IPS-20b (cell line): ENCODE results near the gene OR9Q1.
"Not testable (repeated sequence)": the region's sequence is repeated elsewhere in the genome, so short reads cannot be mapped to it uniquely, and the experiment has no call there.

Source experiments
- H3K27ac ChIP-seq: one replicate; pipeline ENCODE4 v1.5.1; 2013; ENCODE audit warnings: low read length
- H3K27me3 ChIP-seq: 2 replicates; pipeline ENCODE4 v1.6.1; 2013; ENCODE audit warnings: mild to moderate bottlenecking, low read length, inconsistent platforms; ENCODE audit not compliant: insufficient read depth
- H3K36me3 ChIP-seq: 2 replicates; pipeline ENCODE4 v1.6.1; 2013; ENCODE audit warnings: low read depth, mild to moderate bottlenecking, inconsistent platforms, low read length, moderate library complexity; ENCODE audit not compliant: insufficient read depth
- H3K4me1 ChIP-seq: 2 replicates; pipeline ENCODE4 v1.6.1; 2013; ENCODE audit warnings: mild to moderate bottlenecking, control low read depth, inconsistent platforms, low read length, moderate library complexity; ENCODE audit not compliant: insufficient read depth
- H3K4me3 ChIP-seq: 2 replicates; pipeline ENCODE4 v1.5.1; 2013; ENCODE audit warnings: mild to moderate bottlenecking, low read length, inconsistent platforms
- H3K9ac ChIP-seq: 2 replicates; pipeline ENCODE4 v1.6.1; 2013; ENCODE audit warnings: low read depth, mild to moderate bottlenecking, inconsistent platforms, low read length, moderate library complexity
- H3K9me3 ChIP-seq: 2 replicates; pipeline ENCODE4 v1.6.1; 2013; ENCODE audit warnings: mild to moderate bottlenecking, low read depth, low read length, inconsistent platforms; ENCODE audit not compliant: insufficient read depth

Gene OR9Q1

GRCh38 chr11:58199271-58199670, 175.6 kb downstream of the OR9Q1 start:
- H3K9me3 ChIP-seq, result peaks cover 16% of the 10 kb centered on the region

GRCh38 chr11:58204042-58204441, 180.4 kb downstream of the OR9Q1 start, which contains the start of gene OR1S2:
TSS of gene OR1S2 (minus strand) at chr11:58204142. CDS start at chr11:58204142, 0 bp downstream.
- H3K9ac ChIP-seq, result no peak within 1 kb of the TSS
- no peak within 1 kb of the TSS for H3K27ac ChIP-seq
- H3K27me3 ChIP-seq, result no peaks in the 10 kb centered on the region
- H3K4me1 ChIP-seq, result no peaks in the 10 kb centered on the region
- H3K4me3 ChIP-seq, result no peak within 1 kb of the TSS
- no peaks in the 10 kb centered on the region for H3K36me3 ChIP-seq
- no peaks in the 10 kb centered on the region for H3K9me3 ChIP-seq

More at GRCh38 chr11:58199271-58199670, 175.6 kb downstream of the OR9Q1 start:
- H3K4me3 ChIP-seq, result no peak overlapping the region
- H3K9ac ChIP-seq, result no peak overlapping the region
- H3K27ac ChIP-seq, result no peak overlapping the region
- no peaks in the 10 kb centered on the region for H3K27me3 ChIP-seq
- H3K36me3 ChIP-seq, result no peaks in the 10 kb centered on the region
- no peaks in the 10 kb centered on the region for H3K4me1 ChIP-seq

DNA sequence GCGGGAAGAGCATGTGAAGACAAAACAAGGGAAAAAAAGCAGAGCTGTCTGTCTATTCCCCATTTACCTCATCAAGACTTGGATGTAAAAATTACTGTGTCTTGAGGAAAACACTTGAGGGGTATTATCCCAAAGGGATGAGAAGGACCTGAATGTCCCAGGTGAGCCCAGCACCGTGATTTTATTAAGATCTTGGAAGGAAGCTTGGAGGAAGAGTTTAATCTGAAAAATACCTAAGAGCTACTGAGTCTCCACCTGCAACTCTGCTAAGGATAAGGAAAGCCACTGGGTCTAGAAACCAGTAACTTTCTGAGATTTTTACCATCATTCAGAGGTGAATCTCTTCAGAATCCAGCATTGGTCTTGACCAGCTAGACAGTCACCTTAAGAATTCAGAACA, 188.7 kb downstream of the OR9Q1 start, which contains the start of gene OR1S1:
TSS of gene OR1S1 (plus strand) at position 301 of the 400 bp plus-strand sequence.
- H3K27me3 ChIP-seq, H3K4me3 ChIP-seq, H3K27ac ChIP-seq, H3K36me3 ChIP-seq, H3K9me3 ChIP-seq, H3K4me1 ChIP-seq, H3K9ac ChIP-seq: not testable (repeated sequence)

DNA sequence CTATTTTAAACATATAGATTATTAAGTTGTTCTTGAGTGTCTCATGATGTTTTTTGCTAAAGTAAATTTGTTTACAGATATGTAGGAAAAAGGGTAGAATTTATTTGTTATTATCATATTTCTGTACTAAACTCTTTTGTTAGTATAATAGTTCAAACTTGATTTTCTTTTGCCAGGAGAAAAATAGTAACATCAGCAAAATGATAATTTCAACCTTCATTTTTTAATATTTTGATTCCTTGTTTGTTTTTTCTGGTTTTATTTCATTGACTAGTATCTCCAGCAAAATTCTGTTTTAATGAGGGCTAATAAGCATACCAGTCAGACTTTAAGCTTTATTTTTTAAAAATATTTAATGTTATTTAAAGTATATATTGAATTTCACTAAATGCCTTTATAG, 192.8 kb downstream of the OR9Q1 start:
- Histone ChIP-seq H3K9ac (no peak overlapping the region), H3K9me3 (no peaks in the 10 kb centered on the region)

GRCh38 chr11:58222721-58223120, 199.0 kb downstream of the OR9Q1 start:
- no peaks in the 10 kb centered on the region for H3K27me3 ChIP-seq
- H3K36me3 ChIP-seq, result no peaks in the 10 kb centered on the region
- H3K9ac ChIP-seq, result no peak overlapping the region
- H3K4me3 ChIP-seq, result no peak overlapping the region
- H3K9me3 ChIP-seq, result no peaks in the 10 kb centered on the region
- no peaks in the 10 kb centered on the region for H3K4me1 ChIP-seq
- no peak overlapping the region for H3K27ac ChIP-seq

More for the DNA sequence above, 192.8 kb downstream of the OR9Q1 start:
- Histone ChIP-seq H3K36me3 (no peaks in the 10 kb centered on the region), H3K27ac (no peak overlapping the region), H3K27me3 (no peaks in the 10 kb centered on the region), H3K4me3 (no peak overlapping the region), H3K4me1 (no peaks in the 10 kb centered on the region)

DNA sequence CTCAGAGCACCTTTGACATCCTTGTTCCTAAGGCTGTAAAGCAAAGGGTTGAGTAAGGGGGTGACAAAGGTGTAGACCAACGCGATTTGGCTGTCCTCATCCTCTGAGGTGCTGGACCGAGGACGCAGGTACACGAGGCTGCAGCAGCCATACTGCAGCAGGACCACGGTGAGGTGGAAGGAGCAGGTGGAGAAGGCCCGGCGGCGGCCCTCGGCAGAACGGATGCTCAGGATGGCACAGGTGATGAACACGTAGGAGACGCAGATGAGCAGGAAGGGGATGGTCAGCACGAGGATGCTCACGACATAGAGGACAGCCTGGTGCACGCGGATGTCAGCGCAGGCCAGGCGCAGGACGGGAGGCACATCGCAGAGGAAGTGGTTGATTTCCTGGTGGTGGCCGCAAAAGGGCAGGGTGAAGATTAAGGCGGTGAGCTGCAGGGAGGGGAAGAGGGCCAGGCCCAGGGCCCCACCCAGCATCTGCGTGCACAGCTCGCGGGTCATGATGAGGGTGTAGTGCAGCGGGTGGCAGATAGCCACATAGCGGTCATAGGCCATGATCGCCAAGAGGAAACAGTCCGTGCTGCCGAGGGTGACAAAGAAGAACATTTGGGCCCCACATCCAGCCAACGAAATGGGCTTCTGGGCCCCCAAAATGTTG, 204.4 kb downstream of the OR9Q1 start:
- no peaks in the 10 kb centered on the region for H3K4me1 ChIP-seq
- H3K27ac ChIP-seq, result no peak overlapping the region
- H3K4me3 ChIP-seq, result no peak overlapping the region
- no peaks in the 10 kb centered on the region for H3K36me3 ChIP-seq
- H3K9ac ChIP-seq, result no peak overlapping the region
- no peaks in the 10 kb centered on the region for H3K9me3 ChIP-seq
- H3K27me3 ChIP-seq, result no peaks in the 10 kb centered on the region
